Activated CD4-positive, alpha-beta T cell treated with anti-CD3 and anti-CD28 coated beads for 1 hour (primary cell): ENCODE results near the gene RHOB.

Experiments
- DNase-seq: peaks from one replicate; pipeline ENCODE4 v3.0.0-alpha.2; 2020

RHOB gene

DNA sequence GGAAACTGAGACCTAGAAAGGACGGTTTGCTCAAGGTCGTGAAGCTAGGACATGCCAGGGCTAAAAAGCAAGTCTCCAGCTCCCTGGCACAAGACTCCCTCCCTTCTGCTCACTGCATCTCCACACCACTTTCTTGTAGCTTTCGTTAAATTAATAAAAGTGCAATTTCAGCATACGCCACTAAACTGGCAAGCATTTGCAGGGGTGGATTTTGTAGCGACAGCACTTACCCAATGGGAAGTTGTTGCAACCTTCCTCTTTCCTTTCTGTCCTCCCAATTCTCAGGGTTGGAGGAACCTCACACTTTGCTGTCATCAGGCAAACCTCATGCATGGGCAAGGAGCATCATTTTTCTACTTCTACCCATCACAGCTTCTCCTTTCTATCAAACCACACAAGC, 7.4 kb upstream of the RHOB start:
- no peak for DNase-seq

DNA sequence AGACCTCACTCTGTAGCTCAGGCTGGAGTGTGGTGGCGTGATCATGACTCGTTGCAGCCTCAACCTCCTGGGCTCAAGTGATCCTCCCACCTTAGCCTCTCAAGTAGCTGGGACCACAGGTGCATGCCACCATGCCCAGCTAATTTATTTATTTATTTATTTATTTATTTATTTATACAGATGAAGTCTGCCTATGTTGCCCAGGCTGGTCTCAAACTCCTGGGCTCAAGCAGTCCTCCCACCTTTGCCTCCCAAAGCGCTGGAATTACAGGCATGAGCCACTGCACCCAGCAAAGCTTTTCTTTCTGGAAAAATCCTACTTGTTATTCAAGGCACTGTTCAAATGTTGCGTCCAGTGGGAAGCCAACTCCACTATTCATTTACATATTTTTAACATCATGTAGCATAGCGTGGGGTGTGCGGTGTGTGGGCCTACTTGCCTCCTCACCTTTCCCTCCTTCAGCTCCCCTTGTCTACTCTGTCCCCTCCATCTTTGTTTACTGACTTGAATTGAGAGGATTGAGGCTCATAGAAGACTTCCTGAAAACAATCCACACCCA, 6.8 kb upstream of the RHOB start:
- no peak for DNase-seq

DNA sequence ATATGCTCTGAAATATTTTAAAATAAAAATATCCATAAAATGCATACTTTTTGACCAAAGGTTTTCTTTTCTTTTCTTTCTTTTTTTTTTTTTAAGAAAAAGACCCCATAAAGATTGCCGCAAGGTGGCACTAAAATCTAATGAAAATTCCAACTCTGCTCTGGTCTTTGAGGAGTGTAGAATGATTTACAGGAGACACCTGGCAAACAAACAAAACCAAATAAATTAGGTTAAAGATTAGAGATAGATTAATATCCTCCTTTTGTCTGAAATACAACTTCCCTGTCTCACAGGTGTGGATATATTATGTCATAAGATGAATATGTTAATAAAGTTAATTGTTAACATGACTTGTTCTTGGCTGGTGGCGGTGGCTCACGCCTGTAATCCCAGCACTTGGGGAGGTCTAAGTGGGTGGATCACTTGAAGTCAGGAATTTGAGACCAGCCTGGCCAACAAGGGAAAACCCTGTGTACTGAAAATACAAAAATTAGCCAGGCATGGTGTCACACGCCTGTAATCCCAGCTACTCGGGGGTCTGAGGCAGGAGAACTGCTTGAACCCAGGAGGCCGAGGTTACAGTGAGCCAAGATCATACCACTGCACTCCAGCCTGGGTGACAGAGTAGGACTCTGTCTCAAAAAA, 3.5 kb upstream of the RHOB start:
- no peak for DNase-seq

DNA sequence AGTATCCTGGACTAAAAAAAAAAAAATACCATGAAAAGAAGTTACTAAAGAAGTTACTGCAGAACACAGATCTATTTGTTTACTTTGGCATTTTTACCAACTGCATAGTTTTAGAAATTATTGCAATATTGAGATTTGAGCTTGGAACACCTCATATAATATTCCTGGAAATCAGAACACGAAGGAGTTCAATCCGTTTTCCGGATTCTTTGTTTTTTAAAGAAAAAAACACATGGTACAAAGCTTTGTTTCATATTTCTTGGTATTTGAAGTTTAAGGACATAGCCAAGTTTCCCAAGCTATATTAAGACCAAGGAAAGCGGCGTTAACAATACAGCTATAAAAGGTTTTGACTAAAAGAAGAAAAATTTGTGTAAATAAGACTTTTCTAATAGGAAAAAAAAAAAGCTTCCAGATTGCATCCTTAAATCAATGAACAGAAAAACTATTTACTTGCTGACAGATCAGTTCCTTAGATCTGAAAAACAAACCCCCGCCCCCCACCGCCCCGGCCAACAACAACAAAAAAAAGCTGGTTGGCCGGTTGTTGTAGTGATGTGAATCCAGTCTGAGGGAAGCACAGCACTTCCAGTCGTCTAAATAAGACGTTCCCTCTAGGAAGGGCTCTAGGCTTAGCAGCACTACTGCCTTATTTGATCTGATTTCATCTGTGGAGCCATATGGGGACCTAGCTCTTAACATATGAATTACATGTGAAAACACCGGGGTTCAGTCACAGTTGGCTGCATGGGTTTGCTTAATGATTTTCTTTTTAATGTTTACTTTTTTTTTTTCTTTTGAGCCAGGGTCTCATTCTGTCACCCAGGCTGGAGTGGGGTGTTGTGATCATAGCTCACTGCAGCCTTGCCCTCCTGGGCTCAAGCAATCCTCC, 2.5 kb upstream of the RHOB start:
- DNase-seq = no peak

DNA sequence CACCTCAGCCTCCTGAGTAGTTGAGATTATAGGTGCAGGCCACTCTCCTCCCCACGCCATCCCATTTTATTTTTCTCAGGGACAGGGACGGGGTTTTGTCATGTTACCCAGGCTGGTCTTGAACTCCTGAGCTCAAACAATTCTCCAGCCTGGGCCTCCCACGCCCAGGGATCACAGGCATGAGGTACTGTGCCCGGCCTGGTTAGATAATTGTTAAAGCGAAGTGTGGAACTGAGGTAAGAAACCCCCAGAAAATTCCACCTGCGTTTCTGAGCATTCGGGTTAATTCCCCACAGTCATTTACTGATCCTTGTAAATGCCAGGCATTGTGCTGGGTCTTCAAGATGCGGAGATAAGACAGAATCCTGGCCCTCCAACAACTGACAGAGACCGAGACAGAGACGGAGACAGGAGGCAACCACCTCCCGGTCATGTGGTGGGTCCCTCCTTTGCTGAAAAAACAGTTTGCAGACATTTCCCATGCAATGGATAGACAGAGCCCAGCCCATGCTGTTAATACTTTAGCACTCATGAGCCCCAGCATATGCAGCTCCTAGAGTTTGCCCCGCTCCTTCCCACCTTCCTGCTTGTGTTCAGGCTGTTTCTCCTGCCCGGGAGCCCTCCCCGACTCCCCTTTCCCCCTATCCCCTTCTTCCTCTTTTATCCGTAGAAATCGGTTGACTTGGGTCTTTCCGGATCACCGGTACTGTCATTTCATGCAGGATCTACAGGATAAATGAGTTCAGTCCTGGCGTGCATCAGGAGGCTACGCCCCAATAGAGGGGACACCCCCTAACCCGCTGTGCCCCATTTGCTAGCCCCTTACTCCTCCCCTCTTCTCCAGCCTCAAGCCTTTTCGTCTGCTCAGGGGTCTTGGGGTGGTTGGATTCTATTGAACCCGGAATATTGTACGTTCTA, 1.6 kb upstream of the RHOB start:
- no peak for DNase-seq

DNA sequence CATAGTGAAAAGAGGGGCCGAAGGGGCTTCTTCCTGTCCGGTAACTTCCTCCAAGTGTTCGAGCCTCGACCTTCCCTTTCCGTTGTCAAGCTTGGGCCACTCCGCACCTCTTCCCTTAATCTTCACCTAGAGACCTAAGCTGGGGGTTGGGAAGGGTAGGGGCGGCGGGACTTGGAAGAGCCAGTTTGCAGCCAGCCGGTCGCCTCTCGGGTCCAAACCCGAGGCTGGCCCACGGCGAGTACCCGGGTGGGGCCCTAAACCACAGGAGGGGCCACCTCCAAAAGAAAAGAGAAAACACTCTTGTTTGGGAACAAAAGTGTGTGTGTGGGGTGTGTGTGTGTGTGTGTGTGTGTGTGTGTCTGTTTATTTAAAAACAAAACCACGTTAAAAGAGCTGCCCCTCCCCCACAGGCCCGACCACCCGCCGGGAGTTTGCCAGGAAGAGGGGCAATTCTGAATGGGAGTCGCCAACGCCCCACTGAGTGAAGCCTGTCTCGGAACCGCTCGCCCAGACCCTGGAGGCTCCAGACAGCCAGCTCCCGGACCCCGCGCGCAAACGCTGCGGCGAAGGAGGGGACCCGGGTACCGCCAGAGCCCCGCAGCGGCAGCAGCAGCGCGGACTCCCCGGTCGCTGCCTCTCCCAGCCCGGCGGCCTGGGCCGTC, 488 bp upstream of the RHOB start:
- no peak for DNase-seq

DNA sequence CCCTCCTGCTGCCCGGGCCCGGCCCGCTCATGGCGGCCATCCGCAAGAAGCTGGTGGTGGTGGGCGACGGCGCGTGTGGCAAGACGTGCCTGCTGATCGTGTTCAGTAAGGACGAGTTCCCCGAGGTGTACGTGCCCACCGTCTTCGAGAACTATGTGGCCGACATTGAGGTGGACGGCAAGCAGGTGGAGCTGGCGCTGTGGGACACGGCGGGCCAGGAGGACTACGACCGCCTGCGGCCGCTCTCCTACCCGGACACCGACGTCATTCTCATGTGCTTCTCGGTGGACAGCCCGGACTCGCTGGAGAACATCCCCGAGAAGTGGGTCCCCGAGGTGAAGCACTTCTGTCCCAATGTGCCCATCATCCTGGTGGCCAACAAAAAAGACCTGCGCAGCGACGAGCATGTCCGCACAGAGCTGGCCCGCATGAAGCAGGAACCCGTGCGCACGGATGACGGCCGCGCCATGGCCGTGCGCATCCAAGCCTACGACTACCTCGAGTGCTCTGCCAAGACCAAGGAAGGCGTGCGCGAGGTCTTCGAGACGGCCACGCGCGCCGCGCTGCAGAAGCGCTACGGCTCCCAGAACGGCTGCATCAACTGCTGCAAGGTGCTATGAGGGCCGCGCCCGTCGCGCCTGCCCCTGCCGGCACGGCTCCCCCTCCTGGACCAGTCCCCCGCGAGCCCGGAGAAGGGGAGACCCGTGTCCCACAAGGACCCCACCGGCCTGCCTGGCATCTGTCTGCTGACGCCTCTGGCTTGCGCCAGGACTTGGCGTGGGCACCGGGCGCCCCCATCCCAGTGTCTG, 767 bp downstream of the RHOB start:
- DNase-seq = no peak

DNA sequence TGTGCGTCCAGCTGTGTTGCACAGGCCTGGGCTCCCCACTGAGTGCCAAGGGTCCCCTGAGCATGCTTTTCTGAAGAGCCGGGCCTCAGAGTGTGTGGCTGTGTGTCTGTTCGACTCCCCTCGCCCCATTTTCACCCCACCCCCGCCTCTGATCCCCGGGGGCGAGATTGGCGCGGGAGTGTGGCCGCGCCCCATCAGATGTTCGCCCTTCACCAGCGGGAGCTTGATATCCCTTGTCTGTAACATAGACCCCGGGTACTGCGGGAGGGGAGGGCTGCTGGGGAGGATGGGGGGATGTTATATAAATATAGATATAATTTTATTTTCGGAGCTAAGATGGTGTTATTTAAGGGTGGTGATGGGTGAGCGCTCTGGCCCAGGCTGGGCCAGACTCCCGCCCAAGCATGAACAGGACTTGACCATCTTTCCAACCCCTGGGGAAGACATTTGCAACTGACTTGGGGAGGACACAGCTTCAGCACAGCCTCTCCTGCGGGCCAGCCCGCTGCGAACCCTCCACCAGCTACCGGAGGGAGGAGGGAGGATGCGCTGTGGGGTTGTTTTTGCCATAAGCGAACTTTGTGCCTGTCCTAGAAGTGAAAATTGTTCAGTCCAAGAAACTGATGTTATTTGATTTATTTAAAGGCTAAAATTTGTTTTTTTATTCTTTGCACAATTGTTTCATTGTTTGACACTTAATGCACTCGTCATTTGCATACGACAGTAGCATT, 1.5 kb downstream of the RHOB start:
- DNase-seq = no peak

DNA sequence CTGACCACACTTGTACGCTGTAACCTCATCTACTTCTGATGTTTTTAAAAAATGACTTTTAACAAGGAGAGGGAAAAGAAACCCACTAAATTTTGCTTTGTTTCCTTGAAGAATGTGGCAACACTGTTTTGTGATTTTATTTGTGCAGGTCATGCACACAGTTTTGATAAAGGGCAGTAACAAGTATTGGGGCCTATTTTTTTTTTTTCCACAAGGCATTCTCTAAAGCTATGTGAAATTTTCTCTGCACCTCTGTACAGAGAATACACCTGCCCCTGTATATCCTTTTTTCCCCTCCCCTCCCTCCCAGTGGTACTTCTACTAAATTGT, 2.1 kb downstream of the RHOB start:
- DNase-seq = no peak

DNA sequence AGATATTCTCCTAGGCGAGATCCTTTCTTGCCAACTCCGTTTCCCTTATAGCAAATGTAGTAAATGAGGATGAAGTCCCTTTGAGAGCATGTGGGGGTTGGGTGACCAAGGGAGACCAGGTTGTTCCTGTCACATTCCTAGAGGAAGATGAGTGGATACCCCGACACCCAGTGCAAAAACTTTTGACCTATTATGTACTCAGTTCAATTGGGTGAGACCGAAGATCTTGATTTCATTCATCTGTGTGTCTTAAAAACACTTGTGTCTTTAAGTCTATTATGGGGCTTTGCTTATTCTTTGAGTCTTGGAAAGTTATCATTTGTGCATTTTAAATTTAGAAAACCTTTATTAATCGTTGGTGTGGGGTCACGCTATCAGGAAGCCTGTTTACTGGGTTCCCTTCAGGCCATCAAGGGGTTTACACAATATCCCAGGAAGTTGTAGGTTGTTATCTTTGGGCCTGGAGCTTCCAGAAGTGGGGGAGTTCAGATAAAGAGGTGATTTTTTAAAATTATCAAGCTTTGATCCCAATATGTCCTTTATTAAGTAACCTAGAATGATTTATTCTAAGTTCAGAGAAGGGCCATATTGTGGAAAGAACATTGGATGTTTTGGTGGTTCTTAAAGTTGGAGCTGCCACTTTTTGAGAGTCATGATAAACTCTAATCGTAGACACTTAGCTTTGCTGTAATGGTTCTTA, 2.8 kb downstream of the RHOB start:
- no peak for DNase-seq

DNA sequence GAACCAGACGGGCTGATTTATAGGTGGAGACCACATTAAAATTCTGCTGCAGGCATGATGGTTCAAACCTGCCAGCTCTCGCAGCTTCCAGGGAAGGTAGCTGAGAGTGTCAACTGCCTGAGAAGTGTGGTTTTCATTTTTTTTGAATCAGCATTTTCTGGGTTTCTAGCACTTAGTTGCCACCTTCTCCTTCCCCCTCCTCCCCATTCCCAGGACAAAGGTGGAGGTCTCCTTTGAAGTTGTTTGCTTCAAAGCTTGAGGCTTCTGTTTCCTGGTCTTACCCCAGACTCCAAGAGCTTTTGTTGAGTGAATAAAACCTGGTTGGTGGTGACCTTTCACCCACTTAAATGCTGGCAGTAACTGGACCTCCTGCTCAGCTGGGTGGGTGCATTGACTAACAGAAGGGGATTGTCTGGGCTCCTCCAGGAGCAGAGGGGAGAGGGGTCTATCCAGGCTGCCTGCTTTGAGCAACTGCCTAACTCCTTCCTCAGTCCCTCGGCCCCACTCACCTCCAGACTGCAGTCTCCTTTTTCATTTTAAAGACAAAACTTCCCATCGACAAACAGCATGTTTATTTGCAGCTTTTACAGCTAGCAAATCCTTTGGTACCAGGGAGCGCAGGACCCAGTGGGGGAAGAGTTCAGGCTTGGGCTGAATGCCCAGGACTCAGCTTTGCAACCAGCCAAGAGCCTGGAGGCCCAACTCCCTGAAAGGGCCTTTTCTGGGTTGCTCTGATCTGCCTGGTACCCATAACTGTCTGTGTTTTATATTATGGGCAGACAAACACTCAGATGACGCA, 3.5 kb downstream of the RHOB start:
- DNase-seq = no peak

DNA sequence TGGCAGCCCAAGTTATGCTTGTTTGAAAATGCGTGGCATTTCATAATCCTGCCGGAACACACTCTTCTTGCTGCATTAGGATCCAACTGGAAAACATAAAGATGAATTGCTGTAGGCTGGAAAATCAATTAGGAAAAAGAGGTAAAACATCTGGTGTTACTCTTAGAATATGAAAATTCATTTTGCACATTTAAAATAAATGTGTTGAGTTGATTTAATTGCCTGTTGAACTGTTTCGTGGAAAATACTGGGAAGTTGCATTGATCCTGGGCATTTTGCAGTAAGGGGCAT, 4.1 kb downstream of the RHOB start:
- no peak for DNase-seq

DNA sequence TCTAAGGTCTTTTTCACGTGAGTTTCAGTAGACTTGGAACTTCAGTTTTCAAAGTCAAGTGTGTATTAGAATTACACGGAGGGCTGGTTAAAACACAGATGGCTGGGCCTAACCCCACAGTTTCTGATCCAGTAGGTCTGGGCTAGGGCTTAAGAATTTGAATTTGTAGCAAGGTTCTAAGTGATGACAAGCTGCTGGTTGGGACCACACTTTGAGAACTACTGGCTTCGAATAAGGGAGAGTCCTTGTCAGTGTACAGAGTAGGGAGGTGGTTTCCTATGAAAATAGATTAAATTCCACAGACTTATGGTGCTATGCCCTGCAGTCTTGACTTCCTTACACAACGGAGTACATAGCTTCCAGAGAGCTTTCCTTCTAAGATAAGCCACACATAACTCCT, 4.5 kb downstream of the RHOB start:
- DNase-seq = no peak

DNA sequence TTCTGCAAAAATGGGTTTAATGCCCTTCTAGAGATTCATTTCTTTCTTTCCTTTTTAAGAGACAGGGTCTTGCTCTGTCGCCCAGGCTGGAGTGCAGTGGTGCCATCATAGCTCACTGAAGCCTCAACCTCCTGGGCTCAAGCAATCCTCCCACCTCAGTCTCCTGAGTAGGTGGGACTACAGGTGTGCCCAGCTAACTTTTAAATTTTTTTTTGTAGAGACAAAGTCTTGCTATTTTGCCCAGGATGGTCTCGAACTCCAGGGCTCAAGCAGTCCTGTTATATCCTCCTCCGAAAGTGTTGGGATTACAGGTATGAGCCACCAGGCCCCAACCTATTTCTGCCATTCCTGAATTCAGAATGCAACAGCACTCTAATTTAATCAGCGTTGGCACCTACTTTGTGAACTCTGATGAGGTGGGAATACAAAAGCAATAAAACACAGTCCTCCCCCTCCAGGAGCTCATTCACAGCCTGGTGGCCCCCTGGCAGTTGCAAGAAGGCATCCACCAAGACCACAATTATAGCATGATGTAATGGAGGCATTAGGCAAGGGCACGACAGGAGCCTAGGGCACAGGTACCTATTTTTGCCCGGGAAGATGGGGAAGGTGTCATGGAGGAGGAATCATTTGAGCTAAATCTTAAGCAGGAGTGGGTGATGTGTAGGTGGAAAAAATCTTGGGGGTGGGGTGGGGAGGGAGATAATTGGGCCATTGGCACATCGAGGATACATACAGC, 5.1 kb downstream of the RHOB start:
- no peak for DNase-seq

DNA sequence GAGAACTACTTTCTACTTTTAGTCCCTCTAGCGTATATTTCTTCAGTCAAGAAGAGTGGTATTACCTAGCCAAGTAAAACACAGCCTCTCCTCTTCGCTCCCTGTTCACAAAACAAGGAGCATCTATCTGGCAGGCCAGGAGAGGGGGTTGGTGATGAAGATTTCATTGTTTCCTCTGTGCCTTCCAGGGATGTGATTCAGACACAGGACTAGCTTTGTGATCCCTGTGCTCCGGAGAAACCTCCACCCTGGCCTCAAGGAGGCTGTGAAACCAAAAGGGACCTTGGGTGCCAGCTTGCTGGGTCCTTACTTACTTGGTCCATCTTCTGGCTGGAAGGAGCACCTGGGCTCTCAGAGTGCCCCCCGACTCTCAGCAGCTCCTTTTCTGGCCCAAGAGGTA, 5.7 kb downstream of the RHOB start:
- no peak for DNase-seq

DNA sequence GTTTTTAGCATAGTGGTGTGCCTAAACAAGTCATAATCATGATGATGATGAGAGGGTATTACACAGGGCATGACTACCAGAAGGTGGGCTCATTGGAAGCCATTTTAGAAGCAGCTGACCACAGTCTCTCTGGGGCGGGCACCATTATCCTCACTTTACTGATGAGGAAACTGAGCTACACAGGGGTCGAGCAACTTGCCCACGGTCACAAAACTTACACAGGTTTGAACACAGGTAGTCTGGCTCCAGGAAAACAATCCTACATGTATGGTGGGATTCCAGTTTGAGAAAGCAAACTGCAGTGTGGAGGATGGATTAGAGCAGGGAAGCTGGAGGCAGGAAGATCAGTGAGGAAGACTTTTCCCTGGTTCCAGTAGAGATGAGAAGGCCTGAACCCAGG, 6.2 kb downstream of the RHOB start:
- no peak for DNase-seq

DNA sequence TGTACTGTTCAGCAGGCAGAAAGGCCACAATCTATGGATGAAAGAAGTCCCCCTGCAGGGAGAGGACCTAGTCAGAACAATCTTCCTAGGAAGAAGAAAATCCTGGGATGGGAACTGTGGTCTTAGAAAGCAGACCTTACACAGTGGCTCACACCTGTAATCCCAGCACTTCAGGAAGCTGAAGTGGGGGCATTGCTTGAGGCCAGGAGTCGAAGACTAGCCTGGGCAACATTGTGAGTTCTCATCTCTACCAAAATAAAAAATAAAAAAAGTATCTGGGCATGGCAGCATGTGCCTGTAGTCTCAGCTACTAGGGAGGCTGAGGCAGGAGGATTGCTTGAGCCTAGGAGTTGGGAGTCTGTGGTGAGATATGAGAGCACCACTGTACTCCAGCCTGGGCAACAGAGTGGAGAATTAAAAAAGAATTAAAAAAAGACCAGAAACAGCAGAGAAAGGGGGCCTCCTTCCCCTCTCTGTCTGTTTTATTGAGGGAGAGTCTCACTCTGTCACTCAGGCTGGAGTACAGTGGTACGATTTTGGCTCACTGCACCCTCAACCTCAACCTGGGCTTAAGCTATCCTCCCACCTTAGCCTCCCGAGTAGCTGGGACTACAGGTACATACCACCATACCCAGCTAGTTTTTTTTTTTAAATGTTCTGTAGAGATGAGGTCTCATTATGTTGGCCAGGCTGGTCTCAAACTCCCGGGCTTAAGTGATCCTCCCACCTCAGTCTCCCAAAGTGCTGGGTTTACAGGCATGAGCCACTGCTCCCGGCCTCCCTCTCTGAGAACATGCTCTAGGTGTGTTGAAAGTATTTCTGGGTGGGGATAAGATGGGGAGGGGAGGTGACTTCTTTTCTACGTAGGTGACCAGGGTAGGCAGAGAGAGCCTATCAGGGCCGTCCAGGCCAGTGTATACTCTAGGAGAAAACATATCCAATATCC, 7.4 kb downstream of the RHOB start:
- no peak for DNase-seq

DNA sequence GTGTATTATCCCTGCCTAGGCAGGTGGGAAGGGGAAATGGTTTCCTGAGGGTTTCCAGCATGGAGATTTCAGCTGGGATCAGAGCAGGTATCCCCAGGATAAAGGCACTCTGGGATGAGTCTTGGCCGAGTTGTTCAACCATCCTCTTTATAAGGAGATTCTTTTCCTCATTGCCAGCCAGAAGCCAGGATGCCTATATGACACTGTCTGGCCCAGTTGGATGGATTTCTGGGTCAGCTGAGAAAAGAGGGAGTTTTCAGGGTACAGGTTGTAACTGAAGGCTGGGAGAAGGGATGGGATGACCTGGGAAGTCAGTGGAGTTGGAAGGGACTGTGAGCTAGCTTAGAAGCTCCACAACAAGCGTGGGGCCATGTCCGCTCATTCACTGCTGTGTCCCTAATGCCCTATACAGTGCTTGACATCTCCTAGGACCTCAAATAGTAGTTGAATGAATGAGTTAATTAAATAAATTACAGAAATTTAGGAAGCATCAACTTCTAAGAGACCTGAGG, 8.3 kb downstream of the RHOB start:
- no peak for DNase-seq
